Upper lobe of left lung (tissue), 6 donors: ENCODE results near the gene ERC1. TPM values are rescaled to one million over a fixed set of nuclear protein-coding genes. Genes with fewer than 3 reads are reported as not detected.
"Not testable (repeated sequence)": the region's sequence is repeated elsewhere in the genome, so short reads cannot be mapped to it uniquely, and the experiment has no call there.

Experiments used
- ATAC-seq, 2 donors: fragments of 200-7000 bp; cut with Tn5 transposase; one replicate each; pipeline ENCODE4 v1.9.1; 2022; ENCODE audit warnings: mild to moderate bottlenecking in 2 of 2, moderate library complexity in 2 of 2; ENCODE audit not compliant: low FRiP score in 2 of 2
- DNase-seq, 2 donors: peaks; one replicate each; pipeline ENCODE4 v3.0.0-alpha.2; 2019 to 2020
- H3K27ac ChIP-seq, 4 donors: fragments of 200-600 bp; sonication (generic); one replicate each; pipeline ENCODE4 v1.5.1; 2016 to 2019
- H3K27me3 ChIP-seq, 4 donors: fragments of 200-600 bp; sonication (generic); one replicate each; pipeline ENCODE4 v1.5.1; 2017 to 2019
- H3K36me3 ChIP-seq, 4 donors: fragments of 200-600 bp; sonication (generic); one replicate each; pipeline ENCODE4 v1.5.1; 2016 to 2019
- H3K4me1 ChIP-seq, 4 donors: fragments of 200-600 bp; sonication (generic); one replicate each; pipeline ENCODE4 v1.5.1; 2018 to 2019
- H3K4me3 ChIP-seq, 4 donors: fragments of 200-600 bp; sonication (generic); one replicate each; pipeline ENCODE4 v1.5.1; 2017 to 2019; ENCODE audit warnings: mild to moderate bottlenecking in 2 of 4, moderate library complexity in 1 of 4
- H3K9me3 ChIP-seq, 4 donors: fragments of 200-600 bp; sonication (generic); one replicate each; pipeline ENCODE4 v1.5.1; 2018 to 2019
- CTCF ChIP-seq, 6 experiments: fragments of 450-650 bp in 4 of 6; fragments of 200-600 bp in 2 of 6; sonication (generic) in 2 of 6; IDR thresholded peaks; one replicate each; pipeline ENCODE4 v1.5.1; 2016 to 2019; ENCODE audit warnings: antibody characterized with exemption in 6 of 6
- EP300 ChIP-seq, 4 donors: sonication (generic); formaldehyde crosslinking; IDR thresholded peaks; one replicate each; pipeline ENCODE4 v1.5.1; 2017; ENCODE audit warnings: antibody characterized with exemption in 4 of 4, control low read depth in 2 of 4
- POLR2A ChIP-seq, 4 donors: fragments of 450-650 bp; IDR thresholded peaks; one replicate each; pipeline ENCODE4 v1.5.1; 2016 to 2017; ENCODE audit warnings: antibody characterized with exemption in 4 of 4, mild to moderate bottlenecking in 2 of 4
- POLR2AphosphoS5 ChIP-seq, 2 donors: sonication (generic); formaldehyde crosslinking; IDR thresholded peaks; one replicate each; pipeline ENCODE4 v1.5.1; 2017; ENCODE audit warnings: antibody characterized with exemption in 2 of 2
- WGBS, 2 donors: methylation state at CpG; one replicate each; pipeline ENCODE4 v1.1.5; 2017 to 2018; 5-methylcytosine and 5-hydroxymethylcytosine counted together
- total RNA-seq, 6 donors: library from RNA; depleted of rRNA in 4 of 6; stranded (reverse); fragments of >200 nt in 4 of 6; gene quantifications; one replicate each; pipeline versions ENCODE4 v1.1.0 to v1.2.1, GENCODE V29; 2016 to 2021
- donor health status: DM: no; HTN: no; CAD: no; lungs with moderate emphysema.
- donor health status: DM: no; HTN: yes; CAD: no; lungs with severe emphysema.

The ERC1 gene
- total RNA-seq, 6 donors from 2014 or later: 37.7 to 158 (median 60.1) TPM

GRCh38 chr12:1314523-1314922 is 323.5 kb downstream of the ERC1 start:
- ATAC-seq (no peak), DNase-seq (no peak)
- Histone ChIP-seq H3K4me1 (peaks cover 0 to 17% (median 11%) of the 10 kb centered on the region in 4 donors), H3K9me3 (peaks cover 0 to 3% (median 0%) of the 10 kb centered on the region in 4 donors), H3K27ac (no peak overlapping the region), H3K36me3 (no peaks in the 10 kb centered on the region), H3K27me3 (no peaks in the 10 kb centered on the region), H3K4me3 (no peak overlapping the region)
- TF ChIP-seq EP300 (IDR thresholded peaks at IDR 0.05) (no peak), POLR2AphosphoS5 (IDR thresholded peaks at IDR 0.05) (no peak), POLR2A (IDR thresholded peaks at IDR 0.05) (no peak), CTCF (IDR thresholded peaks at IDR 0.05) (no peak)
- 96 to 100% methylated on average over 1 of the region's 1 CpG for WGBS, 2 donors

- DNase-seq, ATAC-seq, H3K27ac ChIP-seq, H3K36me3 ChIP-seq, H3K27me3 ChIP-seq, H3K9me3 ChIP-seq, H3K4me3 ChIP-seq: not testable (repeated sequence)
- WGBS, 2 donors: 96 to 99% methylated on average over 5 of the region's 5 CpGs
- peaks cover 0 to 17% (median 11%) of the 10 kb centered on the region in 4 donors for H3K4me1 ChIP-seq
These were observed 326.0 kb downstream of the ERC1 start for GRCh38 chr12:1316991-1317390.

DNA sequence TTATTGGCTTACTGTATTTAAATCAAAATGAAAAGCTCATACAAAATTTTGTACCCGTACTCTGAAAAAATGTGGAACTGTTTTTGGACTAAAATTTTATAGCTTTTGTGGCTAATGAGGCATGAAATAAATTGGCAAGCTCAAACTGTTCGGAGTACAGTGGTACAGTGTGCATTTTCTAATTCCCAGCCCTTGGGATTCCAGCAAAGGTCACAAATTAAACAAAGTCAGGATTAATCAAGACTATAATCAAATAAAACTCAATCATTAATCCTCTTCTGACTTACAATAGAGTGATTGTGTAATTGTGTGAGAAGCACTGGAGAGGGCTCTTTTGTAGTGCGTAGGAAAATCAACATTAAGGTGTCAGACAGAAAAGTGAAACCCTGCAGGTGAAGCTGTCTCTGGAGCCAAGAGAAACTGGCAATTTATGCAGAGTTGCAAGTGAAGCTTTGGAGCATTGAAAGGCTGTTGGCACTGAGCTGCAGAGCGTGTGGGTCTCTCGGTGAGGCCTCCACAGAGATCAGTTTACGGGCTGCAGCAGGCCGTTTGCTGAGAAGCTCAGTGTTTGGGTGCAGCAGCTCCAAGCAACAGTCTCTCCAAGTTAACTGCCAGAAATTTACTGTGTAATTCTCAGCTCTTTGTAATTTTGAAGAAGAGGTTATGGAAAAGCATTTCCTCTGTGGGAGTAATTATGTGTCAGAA is 327.5 kb downstream of the ERC1 start:
- Histone ChIP-seq H3K27ac (peak overlapping the region in 2 of 4 donors; percentile 0 to 26), H3K4me1 (peaks cover 0 to 17% (median 11%) of the 10 kb centered on the region in 4 donors), H3K9me3 (peaks cover 0 to 3% (median 0%) of the 10 kb centered on the region in 4 donors), H3K27me3 (no peaks in the 10 kb centered on the region), H3K36me3 (no peaks in the 10 kb centered on the region), H3K4me3 (no peak overlapping the region)
- DNase-seq (no peak), ATAC-seq (peak in 1 of 2 donors; percentile 65)
- WGBS, 2 donors: 45 to 53% methylated on average over 7 of the region's 7 CpGs
- TF ChIP-seq POLR2AphosphoS5 (IDR thresholded peaks at IDR 0.05): no peak
- no peak for TF ChIP-seq CTCF (IDR thresholded peaks at IDR 0.05)
- TF ChIP-seq POLR2A (IDR thresholded peaks at IDR 0.05): no peak
- no peak for TF ChIP-seq EP300 (IDR thresholded peaks at IDR 0.05)

DNA sequence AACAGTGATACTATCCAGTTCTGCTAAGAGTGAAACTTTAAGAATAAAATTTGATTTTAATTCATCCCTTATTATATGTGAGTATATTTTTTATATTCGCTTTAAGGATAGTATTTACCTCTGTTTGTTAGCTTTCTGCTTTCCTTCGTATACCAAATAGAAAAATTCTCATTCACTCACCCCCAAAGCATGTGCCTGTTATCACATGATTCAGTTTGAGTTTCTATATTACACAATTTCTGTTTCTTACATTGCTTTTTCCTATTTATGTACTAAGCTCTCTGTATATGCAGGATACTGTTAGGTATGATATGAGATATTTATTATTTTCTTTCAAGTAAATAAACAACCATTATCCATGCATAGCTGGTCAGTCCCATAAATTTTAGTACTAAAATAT is 328.2 kb downstream of the ERC1 start:
- ATAC-seq: no peak
- DNase-seq: no peak
- Histone ChIP-seq H3K9me3 (peaks cover 0 to 3% (median 0%) of the 10 kb centered on the region in 4 donors), H3K27ac (peak overlapping the region in 1 of 4 donors; percentile 26), H3K4me1 (peaks cover 0 to 17% (median 11%) of the 10 kb centered on the region in 4 donors), H3K36me3 (no peaks in the 10 kb centered on the region), H3K27me3 (no peaks in the 10 kb centered on the region), H3K4me3 (no peak overlapping the region)
- no peak for TF ChIP-seq CTCF (IDR thresholded peaks at IDR 0.05)
- no peak for TF ChIP-seq POLR2A (IDR thresholded peaks at IDR 0.05)
- no peak for TF ChIP-seq EP300 (IDR thresholded peaks at IDR 0.05)
- no peak for TF ChIP-seq POLR2AphosphoS5 (IDR thresholded peaks at IDR 0.05)
- WGBS, 2 donors: 57 to 65% methylated on average over 2 of the region's 2 CpGs

GRCh38 chr12:1320021-1320420 is 329.0 kb downstream of the ERC1 start:
- WGBS, 2 donors: 95 to 100% methylated on average over 1 of the region's 1 CpG
- Histone ChIP-seq H3K4me1 (peaks cover 0 to 17% (median 13%) of the 10 kb centered on the region in 4 donors), H3K9me3 (no peaks in the 10 kb centered on the region), H3K27ac (no peak overlapping the region), H3K27me3 (no peaks in the 10 kb centered on the region), H3K4me3 (no peak overlapping the region), H3K36me3 (no peaks in the 10 kb centered on the region)
- no peak for TF ChIP-seq POLR2A (IDR thresholded peaks at IDR 0.05)
- no peak for TF ChIP-seq CTCF (IDR thresholded peaks at IDR 0.05)
- no peak for TF ChIP-seq EP300 (IDR thresholded peaks at IDR 0.05)
- TF ChIP-seq POLR2AphosphoS5 (IDR thresholded peaks at IDR 0.05): no peak
- ATAC-seq (no peak), DNase-seq (no peak)
